ENCODE measurements around the gene MACROH2A1.

DNA sequence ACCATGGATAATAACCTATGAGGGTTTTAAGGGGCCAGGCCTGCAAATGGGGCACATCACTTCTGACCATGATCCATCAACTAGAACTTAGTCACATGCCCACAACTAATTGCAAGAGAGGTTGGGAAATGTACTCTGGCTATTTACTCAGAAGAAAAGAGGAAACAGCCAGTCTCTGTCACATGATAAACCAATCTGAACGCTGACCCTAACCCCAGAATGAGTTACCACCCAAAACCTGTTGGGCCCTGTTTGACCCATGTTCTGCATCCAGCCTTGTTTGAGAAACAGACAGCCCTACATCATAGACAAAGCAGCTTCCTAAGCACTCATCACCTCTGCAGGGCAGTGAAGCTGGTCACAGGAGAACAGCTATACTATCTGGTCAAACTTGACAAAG lies 5.8 kb downstream of the MACROH2A1 start:
- TF ChIP-seq YY1 (IDR thresholded peaks at IDR 0.05; ENCODE audit: insufficient read depth, insufficient read length), result no peak
- no peak for TF ChIP-seq SUZ12 (IDR thresholded peaks at IDR 0.05; ENCODE audit: extremely low read depth, insufficient read depth, insufficient read length)
